PC-3 (cell line): ENCODE measurements around the gene CD81. TPM values are rescaled to one million over a fixed set of nuclear protein-coding genes. Genes with fewer than 3 reads are reported as not detected.

ENCODE experiments used
- ATAC-seq: fragments of 200-7000 bp; cut with Tn5 transposase; 2 replicates; pipeline ENCODE4 v1.9.1; 2020; ENCODE audit warnings: mild to moderate bottlenecking, moderate library complexity
- BruUV-seq: library from RNA; stranded (reverse); fragments of 400-500 nt; replicated peaks from 2 replicates; lab custom pipeline; 2021; lab: Mats Ljungman, UMichigan
- CTCF ChIA-PET: fragments of 300-600 bp; sonication (Branson Sonifier 250); formaldehyde crosslinking; loops from one replicate; lab custom pipeline; 2022; ENCODE audit warnings: antibody characterized with exemption; lab: Charles Lee
- POLR2A ChIA-PET: fragments of 300-600 bp; sonication (Branson Sonifier 250); formaldehyde crosslinking; loops from one replicate; lab custom pipeline; 2022; ENCODE audit warnings: antibody characterized with exemption; ENCODE audit not compliant: unreplicated experiment; lab: Charles Lee
- DNase-seq: peaks from one replicate; pipeline ENCODE4 v3.0.0-alpha.2; 2015
- H2AFZ ChIP-seq: fragments of 300-600 bp; sonication (generic); 2 replicates; pipeline ENCODE4 v1.6.0; 2016; ENCODE audit warnings: antibody characterized with exemption, low read length
- H3F3A ChIP-seq: fragments of 300-600 bp; sonication (generic); one replicate; pipeline ENCODE4 v1.6.0; 2017; ENCODE audit warnings: antibody characterized with exemption, low read length, control low read depth, mild to moderate bottlenecking; ENCODE audit not compliant: unreplicated experiment
- H3K27ac ChIP-seq: fragments of 300-600 bp; sonication (generic); 2 replicates; pipeline ENCODE4 v1.5.1; 2016; ENCODE audit warnings: mild to moderate bottlenecking, low read length
- H3K27me3 ChIP-seq: fragments of 300-600 bp; sonication (generic); 2 replicates; pipeline ENCODE4 v1.6.1; 2016; ENCODE audit warnings: low read length, mixed read lengths
- H3K36me3 ChIP-seq: fragments of 300-600 bp; sonication (generic); 2 replicates; pipeline ENCODE4 v1.6.1; 2016; ENCODE audit warnings: low read depth, mixed run types, low read length, mixed read lengths
- H3K4me1 ChIP-seq: fragments of 300-600 bp; sonication (generic); 2 replicates; pipeline ENCODE4 v1.5.1; 2016; ENCODE audit warnings: low read length; ENCODE audit not compliant: insufficient read depth
- H3K4me2 ChIP-seq: fragments of 300-600 bp; sonication (generic); 2 replicates; pipeline ENCODE4 v1.6.0; 2016; ENCODE audit warnings: low read length
- H3K4me3 ChIP-seq: fragments of 300-600 bp; sonication (generic); 2 replicates; pipeline ENCODE4 v1.5.1; 2016; ENCODE audit warnings: mild to moderate bottlenecking, low read length, mixed read lengths
- H3K79me2 ChIP-seq: fragments of 300-600 bp; sonication (generic); 2 replicates; pipeline ENCODE4 v1.6.1; 2017; ENCODE audit warnings: low read length, mixed read lengths
- H3K9ac ChIP-seq: fragments of 300-600 bp; sonication (generic); 2 replicates; pipeline ENCODE4 v1.6.0; 2016; ENCODE audit warnings: mild to moderate bottlenecking, low read length
- H3K9me2 ChIP-seq: fragments of 300-600 bp; sonication (generic); replicated peaks from 2 replicates; pipeline ENCODE4 v1.6.1; 2016; ENCODE audit warnings: mixed run types, low read length, mixed read lengths
- H3K9me3 ChIP-seq: fragments of 300-600 bp; sonication (generic); 2 replicates; pipeline ENCODE4 v1.6.1; 2016; ENCODE audit warnings: low read length, mixed read lengths
- H4K20me1 ChIP-seq: fragments of 300-600 bp; sonication (generic); 2 replicates; pipeline ENCODE4 v1.6.1; 2016; ENCODE audit warnings: low read length, mixed read lengths
- EZH2 ChIP-seq: fragments of 300-600 bp; sonication (generic); IDR thresholded peaks from one replicate; pipeline ENCODE4 v1.6.1; 2017; ENCODE audit warnings: antibody characterized with exemption, mild to moderate bottlenecking, low read length; ENCODE audit not compliant: unreplicated experiment
- EZH2phosphoT487 ChIP-seq: fragments of 300-600 bp; sonication (generic); IDR thresholded peaks from 2 replicates; pipeline ENCODE4 v1.6.1; 2018; ENCODE audit warnings: mild to moderate bottlenecking, antibody characterized with exemption, low read length, borderline replicate concordance
- intact Hi-C: fragments of 100-400 bp; cut with micrococcal nuclease; formaldehyde crosslinking; loops from 2 replicates; pipeline ENCODE4 v1.9.0; 2023
- total RNA-seq: library from RNA; depleted of rRNA; stranded (reverse); fragments of >200 nt; gene quantifications from 2 replicates; pipeline ENCODE4 v1.2.3, GENCODE V29; 2014
- TF ChIP-seq, protein P1 (sequence below): fragments of 300-600 bp; sonication (generic); conservative IDR thresholded peaks from 2 replicates; pipeline ENCODE4 v1.5.1; 2017; ENCODE audit warnings: antibody characterized with exemption, low read depth, mild to moderate bottlenecking, low read length

Gene CD81
- total RNA-seq, 1 experiment from 2014 or later = 134 TPM

DNA sequence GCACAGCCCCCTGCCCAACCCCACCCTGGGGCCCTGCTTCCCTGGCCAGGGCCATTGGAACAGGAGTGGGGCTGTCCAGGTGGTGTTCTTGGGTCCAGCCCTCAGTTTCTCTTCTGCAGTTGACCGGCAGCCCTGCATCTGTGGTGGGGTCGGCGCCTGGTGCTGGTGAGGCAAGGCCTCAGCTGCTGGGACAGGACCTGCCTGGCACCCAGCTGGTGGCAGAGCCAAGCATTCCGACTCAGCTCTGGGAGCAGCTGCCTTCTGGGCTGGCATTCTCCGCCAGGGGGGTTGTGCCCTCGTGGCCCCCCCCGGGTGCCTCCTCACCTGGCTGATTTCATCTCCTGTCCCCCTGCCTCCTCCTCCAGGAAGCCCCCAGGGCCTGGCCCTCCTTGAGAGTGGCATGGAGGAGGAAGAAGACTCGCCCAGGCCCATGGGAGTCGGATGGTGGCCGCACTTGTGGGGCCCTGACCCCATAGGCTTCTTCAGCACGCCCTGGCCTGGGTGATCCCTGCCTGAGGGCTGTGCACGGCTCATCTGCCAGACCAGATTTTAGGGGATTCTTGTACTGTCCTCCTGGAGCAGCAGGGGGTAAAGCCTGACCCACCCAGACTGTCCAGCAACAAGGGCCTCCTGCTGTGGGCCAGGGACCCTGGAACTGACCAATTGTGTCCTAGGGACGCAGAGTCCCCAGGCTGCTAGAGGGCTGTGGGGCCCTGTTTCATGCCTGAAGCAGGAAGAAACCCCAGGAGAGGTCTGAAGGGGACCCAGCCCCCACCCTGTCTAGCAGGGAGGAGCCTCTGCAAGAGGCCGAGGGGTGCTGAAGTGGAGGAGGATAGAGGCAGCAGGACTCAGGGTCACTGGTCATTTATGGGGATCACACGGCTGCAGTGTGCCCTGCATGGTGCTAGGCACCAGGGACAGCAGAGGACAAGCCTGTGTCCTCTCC, 11.6 kb downstream of the CD81 start:
- H3K9me2 ChIP-seq = no peaks in the 10 kb centered on the region
- CTCF ChIA-PET = no interaction called here
- no TSS peak for BruUV-seq

DNA sequence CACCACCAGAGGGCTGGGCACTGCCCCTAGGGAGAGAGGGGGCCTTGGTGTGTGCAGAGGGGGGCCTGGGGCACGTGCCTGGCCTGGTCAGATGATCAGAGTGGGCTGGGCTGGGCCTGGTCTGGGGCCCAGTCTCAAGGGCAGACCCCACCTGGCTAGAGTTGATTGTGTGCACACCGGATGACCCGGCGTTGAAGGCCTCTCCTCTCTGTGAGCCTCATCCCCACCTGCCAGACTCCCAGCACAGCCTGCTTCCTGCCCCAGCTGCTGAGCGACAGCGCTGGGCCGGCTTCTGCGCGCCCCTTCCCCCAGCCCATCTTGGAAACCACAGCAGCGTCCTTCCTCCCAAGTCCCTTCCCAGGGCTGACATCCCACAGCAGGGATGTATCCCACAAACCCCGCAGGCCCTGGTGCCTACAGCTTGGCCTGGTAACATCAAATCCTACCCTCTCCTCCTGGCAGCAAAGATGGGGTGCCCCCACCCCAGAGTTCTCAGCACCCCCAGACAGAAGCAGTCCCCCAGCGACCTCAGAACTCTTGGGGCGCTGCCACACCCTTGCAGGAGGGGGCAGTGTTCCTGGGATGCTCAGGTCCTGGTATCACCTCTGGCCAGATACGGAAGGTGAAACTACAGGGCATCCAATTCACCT, 12.4 kb downstream of the CD81 start:
- POLR2A ChIA-PET = no interaction called here
- Histone ChIP-seq H3F3A (no peaks in the 10 kb centered on the region), H2AFZ (no peak overlapping the region), H3K9me3 (no peaks in the 10 kb centered on the region), H3K27ac (no peak overlapping the region), H3K4me2 (no peak overlapping the region), H3K27me3 (no peaks in the 10 kb centered on the region), H4K20me1 (peaks cover 32% of the 10 kb centered on the region; the same call in 1 of the 2 replicates), H3K9me2 (no peaks in the 10 kb centered on the region), H3K4me1 (no peaks in the 10 kb centered on the region), H3K9ac (no peak overlapping the region), H3K36me3 (no peaks in the 10 kb centered on the region; the same call in 1 of the 2 replicates), H3K79me2 (peaks cover 61% of the 10 kb centered on the region), H3K4me3 (no peak overlapping the region)
- ATAC-seq (no peak), DNase-seq (no peak)
- CTCF ChIA-PET = no interaction called here
- intact Hi-C loops = no loop called here
- TF ChIP-seq, protein P1, sequence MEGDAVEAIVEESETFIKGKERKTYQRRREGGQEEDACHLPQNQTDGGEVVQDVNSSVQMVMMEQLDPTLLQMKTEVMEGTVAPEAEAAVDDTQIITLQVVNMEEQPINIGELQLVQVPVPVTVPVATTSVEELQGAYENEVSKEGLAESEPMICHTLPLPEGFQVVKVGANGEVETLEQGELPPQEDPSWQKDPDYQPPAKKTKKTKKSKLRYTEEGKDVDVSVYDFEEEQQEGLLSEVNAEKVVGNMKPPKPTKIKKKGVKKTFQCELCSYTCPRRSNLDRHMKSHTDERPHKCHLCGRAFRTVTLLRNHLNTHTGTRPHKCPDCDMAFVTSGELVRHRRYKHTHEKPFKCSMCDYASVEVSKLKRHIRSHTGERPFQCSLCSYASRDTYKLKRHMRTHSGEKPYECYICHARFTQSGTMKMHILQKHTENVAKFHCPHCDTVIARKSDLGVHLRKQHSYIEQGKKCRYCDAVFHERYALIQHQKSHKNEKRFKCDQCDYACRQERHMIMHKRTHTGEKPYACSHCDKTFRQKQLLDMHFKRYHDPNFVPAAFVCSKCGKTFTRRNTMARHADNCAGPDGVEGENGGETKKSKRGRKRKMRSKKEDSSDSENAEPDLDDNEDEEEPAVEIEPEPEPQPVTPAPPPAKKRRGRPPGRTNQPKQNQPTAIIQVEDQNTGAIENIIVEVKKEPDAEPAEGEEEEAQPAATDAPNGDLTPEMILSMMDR = no peak; the same call in 1 of the 2 replicates
- TF ChIP-seq EZH2phosphoT487 = no peak
- TF ChIP-seq EZH2 = no peak
- BruUV-seq = no TSS peak

More for the DNA sequence above, 11.6 kb downstream of the CD81 start:
- Histone ChIP-seq H2AFZ (no peak overlapping the region), H3K27me3 (no peaks in the 10 kb centered on the region), H3K4me3 (no peak overlapping the region), H3K27ac (no peak overlapping the region), H3F3A (no peaks in the 10 kb centered on the region), H3K4me2 (no peak overlapping the region), H3K36me3 (no peaks in the 10 kb centered on the region; the same call in 1 of the 2 replicates), H3K9ac (no peak overlapping the region), H3K4me1 (no peaks in the 10 kb centered on the region), H3K9me3 (no peaks in the 10 kb centered on the region), H4K20me1 (peaks cover 33% of the 10 kb centered on the region; the same call in 1 of the 2 replicates), H3K79me2 (peaks cover 66% of the 10 kb centered on the region)
- DNase-seq (no peak), ATAC-seq (no peak)
- intact Hi-C loops = no loop called here
- TF ChIP-seq EZH2phosphoT487 (no peak), EZH2 (no peak)
- TF ChIP-seq, protein P1 = no peak
- POLR2A ChIA-PET = no interaction called here
